ENCODE data around the gene RAI1.

DNA sequence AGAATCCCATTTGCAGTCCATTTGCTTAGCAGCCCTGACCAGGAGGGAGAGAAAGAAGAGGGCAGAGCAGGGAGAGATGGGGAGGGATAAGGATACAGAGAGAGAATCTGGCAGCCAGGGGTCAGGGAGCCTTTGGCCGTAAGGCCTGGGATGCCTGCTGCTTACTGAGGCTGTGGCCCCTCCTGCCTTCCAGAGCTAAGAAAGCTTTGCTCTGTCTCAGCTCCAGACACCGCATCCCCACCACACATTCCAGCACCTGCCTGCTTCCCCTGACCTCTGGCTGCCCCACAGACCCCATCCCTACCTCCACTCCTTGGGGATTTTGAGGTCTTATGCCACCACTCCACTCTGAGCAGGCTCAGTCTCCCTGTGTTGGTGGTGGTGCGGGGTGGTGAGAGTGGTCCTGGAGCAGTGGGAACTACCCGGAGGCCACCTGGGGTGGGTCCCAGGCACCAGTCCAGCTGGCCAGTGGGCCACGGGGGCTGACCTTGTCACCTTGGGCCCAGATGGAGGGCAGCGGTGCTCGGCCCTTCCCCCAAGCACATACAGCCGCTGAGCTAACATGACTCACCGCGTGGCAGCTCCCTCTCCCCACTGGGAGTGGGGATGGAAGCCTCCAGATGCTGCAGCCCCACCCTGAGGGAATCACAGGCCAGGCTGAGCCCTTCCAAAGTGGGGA is 58.3 kb downstream of the RAI1 start:
- TF ChIP-seq, protein P1, sequence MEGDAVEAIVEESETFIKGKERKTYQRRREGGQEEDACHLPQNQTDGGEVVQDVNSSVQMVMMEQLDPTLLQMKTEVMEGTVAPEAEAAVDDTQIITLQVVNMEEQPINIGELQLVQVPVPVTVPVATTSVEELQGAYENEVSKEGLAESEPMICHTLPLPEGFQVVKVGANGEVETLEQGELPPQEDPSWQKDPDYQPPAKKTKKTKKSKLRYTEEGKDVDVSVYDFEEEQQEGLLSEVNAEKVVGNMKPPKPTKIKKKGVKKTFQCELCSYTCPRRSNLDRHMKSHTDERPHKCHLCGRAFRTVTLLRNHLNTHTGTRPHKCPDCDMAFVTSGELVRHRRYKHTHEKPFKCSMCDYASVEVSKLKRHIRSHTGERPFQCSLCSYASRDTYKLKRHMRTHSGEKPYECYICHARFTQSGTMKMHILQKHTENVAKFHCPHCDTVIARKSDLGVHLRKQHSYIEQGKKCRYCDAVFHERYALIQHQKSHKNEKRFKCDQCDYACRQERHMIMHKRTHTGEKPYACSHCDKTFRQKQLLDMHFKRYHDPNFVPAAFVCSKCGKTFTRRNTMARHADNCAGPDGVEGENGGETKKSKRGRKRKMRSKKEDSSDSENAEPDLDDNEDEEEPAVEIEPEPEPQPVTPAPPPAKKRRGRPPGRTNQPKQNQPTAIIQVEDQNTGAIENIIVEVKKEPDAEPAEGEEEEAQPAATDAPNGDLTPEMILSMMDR (IDR thresholded peaks at IDR 0.05) = no peak
- no peak for TF ChIP-seq POLR2AphosphoS5 (IDR thresholded peaks at IDR 0.05)
- TF ChIP-seq POLR2A (IDR thresholded peaks at IDR 0.05) = no peak

All from suprapubic skin (tissue), 4 donors.